Lower lobe of right lung (tissue), 2 donors: ENCODE results near the gene UQCRHL. TPM values are rescaled to one million over a fixed set of nuclear protein-coding genes. Genes with fewer than 3 reads are reported as not detected.

ENCODE experiments used
- ATAC-seq, 2 donors: fragments of 200-7000 bp; cut with Tn5 transposase; one replicate each; pipeline ENCODE4 v1.9.1; 2020 to 2022; ENCODE audit warnings: mild to moderate bottlenecking in 2 of 2, moderate library complexity in 2 of 2
- DNase-seq: peaks from one replicate; pipeline ENCODE4 v3.0.0-alpha.2; 2020
- H3K27ac ChIP-seq: fragments of 200-600 bp; one replicate; pipeline ENCODE4 v1.8.0; 2022
- H3K27me3 ChIP-seq: fragments of 200-600 bp; one replicate; pipeline ENCODE4 v1.8.0; 2022; ENCODE audit warnings: low read depth
- H3K36me3 ChIP-seq: fragments of 200-600 bp; one replicate; pipeline ENCODE4 v1.8.0; 2022; ENCODE audit warnings: mild to moderate bottlenecking
- H3K4me1 ChIP-seq: fragments of 200-600 bp; one replicate; pipeline ENCODE4 v1.8.0; 2022
- H3K4me3 ChIP-seq: fragments of 200-600 bp; one replicate; pipeline ENCODE4 v1.8.0; 2022; ENCODE audit warnings: mild to moderate bottlenecking
- H3K9me3 ChIP-seq: fragments of 200-600 bp; one replicate; pipeline ENCODE4 v1.8.0; 2022
- intact Hi-C: fragments of 100-400 bp; cut with DNase I; formaldehyde crosslinking; loops from one replicate; pipeline ENCODE4 v1.11.0; 2022
- total RNA-seq: library from RNA; stranded (reverse); fragmentation: NEBNext Ultra II Directional; extraction: Animal tissue kit (Norgen Biotek cat#: 25700); gene quantifications from one replicate; pipeline ENCODE4 v1.2.1, GENCODE V29; 2021
- TF ChIP-seq, protein P1 (sequence below): fragments of 200-600 bp; IDR thresholded peaks from one replicate; pipeline ENCODE4 v1.8.0; 2022; ENCODE audit warnings: antibody characterized with exemption, mild to moderate bottlenecking
- donor health status: DM: no; HTN: yes; CAD: no; lungs with severe emphysema.

UQCRHL gene
- total RNA-seq, 1 donor from 2014 or later: 1.1 TPM

DNA sequence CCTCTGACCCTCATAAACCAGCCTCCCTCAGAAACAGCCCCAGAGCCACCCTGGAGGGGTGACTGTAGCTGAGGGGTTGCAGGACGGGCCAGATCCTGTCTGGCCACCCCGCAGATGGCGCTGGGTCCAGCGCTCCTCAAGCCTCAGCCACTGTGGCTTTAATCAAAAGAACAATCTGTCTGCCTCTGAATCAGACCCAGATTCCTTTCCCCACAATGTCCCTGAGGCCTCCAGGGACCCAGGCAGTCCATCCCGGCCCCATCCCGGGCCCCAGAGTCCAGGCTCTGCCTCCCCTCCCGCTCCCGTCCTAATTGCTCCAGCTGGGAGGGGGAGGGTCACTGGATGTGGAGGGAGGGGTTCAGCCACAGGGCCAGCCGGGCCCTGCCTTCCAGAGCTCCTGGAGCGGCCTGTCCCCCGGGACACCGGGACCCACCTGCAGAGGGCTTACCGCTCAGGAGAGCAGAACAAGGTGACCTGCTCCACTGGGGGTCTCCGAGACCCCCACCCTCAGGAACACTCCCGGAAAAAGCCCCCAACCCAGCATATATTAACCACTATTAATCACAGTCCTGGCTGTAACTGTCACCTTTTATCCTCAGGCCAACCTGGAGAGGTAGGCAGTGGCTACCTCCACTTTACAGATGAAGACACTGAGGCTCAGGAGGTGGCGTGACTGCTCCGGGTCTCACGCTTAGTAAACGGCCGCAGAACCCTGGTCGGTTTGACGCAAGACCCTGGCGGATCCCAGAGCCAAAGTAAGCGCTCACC, 49.7 kb downstream of the UQCRHL start:
- peaks cover 37% of the 10 kb centered on the region for H3K4me1 ChIP-seq
- TF ChIP-seq, protein P1, sequence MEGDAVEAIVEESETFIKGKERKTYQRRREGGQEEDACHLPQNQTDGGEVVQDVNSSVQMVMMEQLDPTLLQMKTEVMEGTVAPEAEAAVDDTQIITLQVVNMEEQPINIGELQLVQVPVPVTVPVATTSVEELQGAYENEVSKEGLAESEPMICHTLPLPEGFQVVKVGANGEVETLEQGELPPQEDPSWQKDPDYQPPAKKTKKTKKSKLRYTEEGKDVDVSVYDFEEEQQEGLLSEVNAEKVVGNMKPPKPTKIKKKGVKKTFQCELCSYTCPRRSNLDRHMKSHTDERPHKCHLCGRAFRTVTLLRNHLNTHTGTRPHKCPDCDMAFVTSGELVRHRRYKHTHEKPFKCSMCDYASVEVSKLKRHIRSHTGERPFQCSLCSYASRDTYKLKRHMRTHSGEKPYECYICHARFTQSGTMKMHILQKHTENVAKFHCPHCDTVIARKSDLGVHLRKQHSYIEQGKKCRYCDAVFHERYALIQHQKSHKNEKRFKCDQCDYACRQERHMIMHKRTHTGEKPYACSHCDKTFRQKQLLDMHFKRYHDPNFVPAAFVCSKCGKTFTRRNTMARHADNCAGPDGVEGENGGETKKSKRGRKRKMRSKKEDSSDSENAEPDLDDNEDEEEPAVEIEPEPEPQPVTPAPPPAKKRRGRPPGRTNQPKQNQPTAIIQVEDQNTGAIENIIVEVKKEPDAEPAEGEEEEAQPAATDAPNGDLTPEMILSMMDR: no peak
- peaks cover 30% of the 10 kb centered on the region for H3K27me3 ChIP-seq
- H3K36me3 ChIP-seq: no peaks in the 10 kb centered on the region
- intact Hi-C loops: no loop called here
- peak overlapping the region; percentile 76 for H3K27ac ChIP-seq
- DNase-seq: no peak
- H3K4me3 ChIP-seq: peak overlapping the region; percentile 61
- peak in 1 of 2 donors; percentile 20 for ATAC-seq
- no peaks in the 10 kb centered on the region for H3K9me3 ChIP-seq

Other genes with a start within 250 kb of the UQCRHL start
- gene AGMAT, start 222.6 kb downstream of the UQCRHL start, total RNA-seq: not detected
- 48.8 TPM for gene DDI2, start 190.2 kb downstream of the UQCRHL start, total RNA-seq
- gene PLEKHM2, start 123.3 kb downstream of the UQCRHL start, total RNA-seq: 80.4 TPM
- 3.5 TPM for gene SLC25A34, start 71.4 kb downstream of the UQCRHL start, total RNA-seq
- gene TMEM82, start 65.2 kb downstream of the UQCRHL start, total RNA-seq: not detected
- gene FBLIM1, start 48.9 kb downstream of the UQCRHL start, total RNA-seq: 20.1 TPM
- 54.7 TPM for gene SPEN, start 40.1 kb upstream of the UQCRHL start, total RNA-seq
- 37.7 TPM for gene ZBTB17, start 168.5 kb upstream of the UQCRHL start, total RNA-seq
- 0.21 TPM for gene SRARP, start 196.6 kb upstream of the UQCRHL start, total RNA-seq
- 4.9 TPM for gene HSPB7, start 210.4 kb upstream of the UQCRHL start, total RNA-seq
- gene CLCNKA, start 214.4 kb upstream of the UQCRHL start, total RNA-seq: 0.65 TPM
- 0.18 TPM for gene CLCNKB, start 236.1 kb upstream of the UQCRHL start, total RNA-seq